ENCODE results near the gene KRT9. TPM values are rescaled to one million over a fixed set of nuclear protein-coding genes. Genes with fewer than 3 reads are reported as not detected.
"Not testable (repeated sequence)": the region's sequence is repeated elsewhere in the genome, so short reads cannot be mapped to it uniquely, and the experiment has no call there.

The KRT9 gene
- total and polyA plus RNA-seq, 2 donors (not counting 3 experiments of a cell fraction or from before 2014, with no cell fraction given), result not detected

DNA sequence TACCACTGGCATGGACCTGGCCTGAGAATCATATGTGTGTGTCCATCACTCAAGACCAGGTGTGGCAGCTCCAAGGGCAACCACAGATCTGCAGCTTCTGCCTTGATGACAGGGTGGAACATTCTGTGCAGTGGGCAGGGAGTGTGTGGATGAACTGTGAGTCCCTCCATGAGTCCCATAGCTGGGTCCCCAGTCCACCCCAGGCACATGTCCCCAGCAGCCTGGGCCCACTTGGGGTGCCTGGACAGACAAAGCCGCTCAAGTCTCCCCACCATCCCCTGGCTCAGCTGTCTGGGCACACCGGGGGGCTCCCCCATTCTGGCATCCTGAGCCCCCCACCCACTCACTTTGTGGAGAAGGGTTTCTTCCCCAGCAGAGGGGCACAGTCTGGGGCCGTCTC is 45.3 kb upstream of the KRT9 start:
- no peak overlapping the region for H3K4me3 ChIP-seq (replicated peaks in 1 of 3; ENCODE audit: insufficient read depth in 1 of 3, low read depth in 1 of 3, low read length in 3 of 3)
- intact Hi-C loops (cut with micrococcal nuclease) (no loop called here), dilution Hi-C loops (cut with MboI; ENCODE audit: extremely low pct_ligation_motif_present, low sequenced_read_pairs) (no loop called here)
- POLR2A ChIA-PET, result no interaction called here
- H3K9me1 ChIP-seq (replicated peaks; ENCODE audit: control insufficient read depth, extremely low read depth, insufficient read depth, low read length), result no peaks in the 10 kb centered on the region
- FAIRE-seq, result no peak
- H3K36me3 ChIP-seq (ENCODE audit: control insufficient read depth in 2 of 2, extremely low read depth in 1 of 2, insufficient read depth in 2 of 2, low read length in 2 of 2), result no peaks in the 10 kb centered on the region
- no peaks in the 10 kb centered on the region for H4K20me1 ChIP-seq (replicated peaks; ENCODE audit: control insufficient read depth, extremely low read depth, insufficient read depth, low read length)
- H3K27me3 ChIP-seq (ENCODE audit: control insufficient read depth in 2 of 2, insufficient read depth in 2 of 2, low read length in 2 of 2), result no peaks in the 10 kb centered on the region
- no peak for DNase-seq (ENCODE audit: low read depth, low spot score)
- no peak overlapping the region for H3K27ac ChIP-seq (ENCODE audit: insufficient read depth, low read depth, low read length)
- no peaks in the 10 kb centered on the region for H3K79me2 ChIP-seq (ENCODE audit: control insufficient read depth, insufficient read depth, low read length)
- H3K4me1 ChIP-seq (ENCODE audit: control insufficient read depth, extremely low read depth, insufficient read depth, low read length), result no peaks in the 10 kb centered on the region
- no peaks in the 10 kb centered on the region for H3K9me3 ChIP-seq (replicated peaks; ENCODE audit: control insufficient read depth, insufficient read depth, low read length)
- CTCF ChIA-PET, result no interaction called here
- BruUV-seq (replicated peaks), result no TSS peak
- no peak overlapping the region for H2AFZ ChIP-seq (ENCODE audit: low read depth, low read length)
- no peak for TF ChIP-seq EZH2 (IDR thresholded peaks at IDR 0.05; ENCODE audit: borderline replicate concordance, low read depth, low read length, severe bottlenecking)
- no peak for TF ChIP-seq FOS (IDR thresholded peaks at IDR 0.05; ENCODE audit: borderline replicate concordance, insufficient read depth, low read length)
- no peak for TF ChIP-seq MYC (IDR thresholded peaks at IDR 0.05; ENCODE audit: low read depth, low read length)
- TF ChIP-seq GATA2 (IDR thresholded peaks at IDR 0.05; ENCODE audit: insufficient read depth, insufficient read length, low read depth, low read length), result no peak
- TF ChIP-seq, protein P1, sequence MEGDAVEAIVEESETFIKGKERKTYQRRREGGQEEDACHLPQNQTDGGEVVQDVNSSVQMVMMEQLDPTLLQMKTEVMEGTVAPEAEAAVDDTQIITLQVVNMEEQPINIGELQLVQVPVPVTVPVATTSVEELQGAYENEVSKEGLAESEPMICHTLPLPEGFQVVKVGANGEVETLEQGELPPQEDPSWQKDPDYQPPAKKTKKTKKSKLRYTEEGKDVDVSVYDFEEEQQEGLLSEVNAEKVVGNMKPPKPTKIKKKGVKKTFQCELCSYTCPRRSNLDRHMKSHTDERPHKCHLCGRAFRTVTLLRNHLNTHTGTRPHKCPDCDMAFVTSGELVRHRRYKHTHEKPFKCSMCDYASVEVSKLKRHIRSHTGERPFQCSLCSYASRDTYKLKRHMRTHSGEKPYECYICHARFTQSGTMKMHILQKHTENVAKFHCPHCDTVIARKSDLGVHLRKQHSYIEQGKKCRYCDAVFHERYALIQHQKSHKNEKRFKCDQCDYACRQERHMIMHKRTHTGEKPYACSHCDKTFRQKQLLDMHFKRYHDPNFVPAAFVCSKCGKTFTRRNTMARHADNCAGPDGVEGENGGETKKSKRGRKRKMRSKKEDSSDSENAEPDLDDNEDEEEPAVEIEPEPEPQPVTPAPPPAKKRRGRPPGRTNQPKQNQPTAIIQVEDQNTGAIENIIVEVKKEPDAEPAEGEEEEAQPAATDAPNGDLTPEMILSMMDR (IDR thresholded peaks at IDR 0.05; ENCODE audit: extremely low read depth in 1 of 2, insufficient read depth in 1 of 2, low read depth in 1 of 2, low read length in 2 of 2), result no peak
- TF ChIP-seq POLR2AphosphoS5 (IDR thresholded peaks at IDR 0.05; ENCODE audit: insufficient read depth, low read depth, low read length), result no peak
- no peak for TF ChIP-seq POLR2A (IDR thresholded peaks at IDR 0.05; ENCODE audit: low read depth, low read length)
- TF ChIP-seq, protein P2, sequence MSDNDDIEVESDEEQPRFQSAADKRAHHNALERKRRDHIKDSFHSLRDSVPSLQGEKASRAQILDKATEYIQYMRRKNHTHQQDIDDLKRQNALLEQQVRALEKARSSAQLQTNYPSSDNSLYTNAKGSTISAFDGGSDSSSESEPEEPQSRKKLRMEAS (IDR thresholded peaks at IDR 0.05; ENCODE audit: insufficient read depth, insufficient read length), result no peak
- no peak for TF ChIP-seq JUN (IDR thresholded peaks at IDR 0.05; ENCODE audit: borderline replicate concordance, insufficient read depth, insufficient read length, low read depth)
- H3K4me2 ChIP-seq (ENCODE audit: insufficient read depth, low read length), result no peak overlapping the region
- no peak overlapping the region for H3K9ac ChIP-seq (replicated peaks; ENCODE audit: extremely low read depth, insufficient read depth, low read length)

DNA sequence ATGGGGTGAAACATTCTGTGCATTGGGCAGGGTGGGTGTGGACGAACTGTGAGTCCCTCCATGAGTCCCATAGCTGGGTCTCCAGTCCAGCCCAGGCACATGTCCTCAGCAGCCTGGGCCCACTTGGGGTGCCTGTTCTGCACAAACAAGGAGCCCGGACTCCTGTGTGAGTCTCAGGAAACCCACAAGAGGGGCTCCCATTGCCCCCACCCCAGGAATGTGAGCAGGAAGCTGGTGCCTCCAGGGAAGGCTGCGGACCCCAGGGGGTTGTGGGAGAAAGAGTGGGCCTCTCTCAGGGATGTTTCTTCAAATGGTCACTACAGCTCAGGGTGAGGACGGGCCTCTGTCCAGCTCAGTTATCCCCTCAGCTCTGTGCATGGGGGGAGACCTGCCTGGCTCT is 44.6 kb upstream of the KRT9 start:
- H3K36me3 ChIP-seq (ENCODE audit: control insufficient read depth in 2 of 2, extremely low read depth in 1 of 2, insufficient read depth in 2 of 2, low read length in 2 of 2); H3K9me1 ChIP-seq (replicated peaks; ENCODE audit: control insufficient read depth, extremely low read depth, insufficient read depth, low read length); H3K9ac ChIP-seq (replicated peaks; ENCODE audit: extremely low read depth, insufficient read depth, low read length); intact Hi-C loops (cut with micrococcal nuclease); H3K27me3 ChIP-seq (ENCODE audit: control insufficient read depth in 2 of 2, insufficient read depth in 2 of 2, low read length in 2 of 2); H3K27ac ChIP-seq (ENCODE audit: insufficient read depth, low read depth, low read length); H3K4me2 ChIP-seq (ENCODE audit: insufficient read depth, low read length); CTCF ChIA-PET; BruUV-seq (replicated peaks); H3K79me2 ChIP-seq (ENCODE audit: control insufficient read depth, insufficient read depth, low read length); H3K4me1 ChIP-seq (ENCODE audit: control insufficient read depth, extremely low read depth, insufficient read depth, low read length); H4K20me1 ChIP-seq (replicated peaks; ENCODE audit: control insufficient read depth, extremely low read depth, insufficient read depth, low read length); POLR2A ChIA-PET; DNase-seq (ENCODE audit: low read depth, low spot score); H2AFZ ChIP-seq (ENCODE audit: low read depth, low read length); H3K9me3 ChIP-seq (replicated peaks; ENCODE audit: control insufficient read depth, insufficient read depth, low read length); FAIRE-seq; dilution Hi-C loops (cut with MboI; ENCODE audit: extremely low pct_ligation_motif_present, low sequenced_read_pairs); H3K4me3 ChIP-seq (replicated peaks in 1 of 3; ENCODE audit: insufficient read depth in 1 of 3, low read depth in 1 of 3, low read length in 3 of 3): not testable (repeated sequence)

All from endothelial cell of umbilical vein (primary cell).